M059J (cell line): ENCODE results near the gene CELA2A. TPM values are rescaled to one million over a fixed set of nuclear protein-coding genes. Genes with fewer than 3 reads are reported as not detected.
"Not testable (repeated sequence)": the region's sequence is repeated elsewhere in the genome, so short reads cannot be mapped to it uniquely, and the experiment has no call there.

Source experiments
- DNase-seq: peaks from one replicate; pipeline ENCODE4 v3.0.0-alpha.2; 2012; ENCODE audit warnings: low read depth
- total RNA-seq: library from RNA; depleted of rRNA; stranded (reverse); fragments of >200 nt; shearing (Covaris generic); gene quantifications from 2 replicates; pipeline ENCODE4 v1.2.3, GENCODE V29; 2014

The CELA2A gene
- total RNA-seq, 1 experiment from 2014 or later: not detected

GRCh38 chr1:15468145-15468544, 11.6 kb downstream of the CELA2A start:
- DNase-seq: no peak

GRCh38 chr1:15469361-15469760, 12.8 kb downstream of the CELA2A start:
- DNase-seq: no peak

- DNase-seq: not testable (repeated sequence)
Measured at GRCh38 chr1:15469821-15470448, 13.4 kb downstream of the CELA2A start.

- not testable (repeated sequence) for DNase-seq
Measured at GRCh38 chr1:15471067-15471466, 14.5 kb downstream of the CELA2A start.

- DNase-seq: not testable (repeated sequence)
Measured at GRCh38 chr1:15471723-15472122, 15.2 kb downstream of the CELA2A start.

- no peak for DNase-seq
Measured at GRCh38 chr1:15472587-15472986, 16.1 kb downstream of the CELA2A start.

GRCh38 chr1:15475752-15476314, 19.3 kb downstream of the CELA2A start, which contains the start of gene CELA2B:
TSS of gene CELA2B (plus strand) at chr1:15476104. CDS start at chr1:15476126, 22 bp downstream.
- no peak for DNase-seq

- no peak for DNase-seq
Measured at GRCh38 chr1:15476927-15477326, 20.4 kb downstream of the CELA2A start.

- DNase-seq: peak; percentile 3
Measured at GRCh38 chr1:15477646-15478212, 21.2 kb downstream of the CELA2A start.

GRCh38 chr1:15479654-15480347, 23.3 kb downstream of the CELA2A start:
- DNase-seq: no peak

GRCh38 chr1:15482455-15482854, 25.9 kb downstream of the CELA2A start:
- DNase-seq: not testable (repeated sequence)

GRCh38 chr1:15482983-15483543, 26.5 kb downstream of the CELA2A start:
- DNase-seq: not testable (repeated sequence)

GRCh38 chr1:15483971-15484370, 27.4 kb downstream of the CELA2A start:
- no peak for DNase-seq

- DNase-seq: not testable (repeated sequence)
Measured at GRCh38 chr1:15484443-15484842, 27.9 kb downstream of the CELA2A start.

- no peak for DNase-seq
Measured at GRCh38 chr1:15485636-15486035, 29.1 kb downstream of the CELA2A start.

- DNase-seq: not testable (repeated sequence)
Measured at GRCh38 chr1:15486844-15487610, 30.5 kb downstream of the CELA2A start.

- DNase-seq: no peak
Measured at GRCh38 chr1:15488371-15488770, 31.8 kb downstream of the CELA2A start.

GRCh38 chr1:15489052-15489736, 32.7 kb downstream of the CELA2A start:
- no peak for DNase-seq

GRCh38 chr1:15491010-15491409, 34.5 kb downstream of the CELA2A start:
- DNase-seq: peak; percentile 41

GRCh38 chr1:15492596-15492995, 36.1 kb downstream of the CELA2A start:
- no peak for DNase-seq

GRCh38 chr1:15493869-15494390, 37.4 kb downstream of the CELA2A start:
- DNase-seq: no peak
